ENCODE data around the gene ADAM30. TPM values are rescaled to one million over a fixed set of nuclear protein-coding genes. Genes with fewer than 3 reads are reported as not detected.

The ADAM30 gene
- total RNA-seq, 1 experiment from 2014 or later = not detected

- Histone ChIP-seq H3K36me3 (ENCODE audit: control insufficient read depth, insufficient read depth, low read length) (peaks cover 60% of the 10 kb centered on the region), H3K27ac (ENCODE audit: low read length) (no peak overlapping the region), H3K4me1 (ENCODE audit: control insufficient read depth, insufficient read depth, low read length) (no peaks in the 10 kb centered on the region), H3K27me3 (ENCODE audit: control insufficient read depth, insufficient read depth, low read length) (no peaks in the 10 kb centered on the region), H3K9me3 (ENCODE audit: control insufficient read depth, insufficient read depth, low read depth, low read length) (no peaks in the 10 kb centered on the region), H3K4me3 (ENCODE audit: low read depth in 2 of 2, low read length in 2 of 2) (no peak overlapping the region)
- CTCF ChIA-PET = no interaction called here
- BruUV-seq (replicated peaks) = no TSS peak
- POLR2A ChIA-PET = no interaction called here
- no peak for DNase-seq (ENCODE audit: low read depth, low spot score)
- in situ Hi-C loops (cut with HindIII; ENCODE audit: low pct_unique_long_range_greater_than_20kb, low sequenced_read_pairs) (no loop called here), intact Hi-C loops (cut with micrococcal nuclease; ENCODE audit: unreplicated experiment) (no loop called here)
- ATAC-seq = no peak
- TF ChIP-seq SIN3A (IDR thresholded peaks at IDR 0.05; ENCODE audit: borderline replicate concordance, insufficient read depth, low read depth, low read length) = no peak
- no peak for TF ChIP-seq CTCF (IDR thresholded peaks at IDR 0.05)
- no peak for TF ChIP-seq REST (IDR thresholded peaks at IDR 0.05; ENCODE audit: insufficient read depth in 1 of 2, low read depth in 2 of 2, low read length in 1 of 2)
- no peak for TF ChIP-seq TCF7L2 (IDR thresholded peaks at IDR 0.05; ENCODE audit: low read depth, low read length)
- no peak for TF ChIP-seq POLR2AphosphoS5 (IDR thresholded peaks at IDR 0.05; ENCODE audit: low read depth, low read length)
Observed at GRCh38 chr1:119918301-119918700, 22.0 kb upstream of the ADAM30 start.

- TF ChIP-seq TCF7L2 (IDR thresholded peaks at IDR 0.05; ENCODE audit: low read depth, low read length) (no peak), REST (IDR thresholded peaks at IDR 0.05; ENCODE audit: insufficient read depth in 1 of 2, low read depth in 2 of 2, low read length in 1 of 2) (no peak), CTCF (IDR thresholded peaks at IDR 0.05) (no peak), SIN3A (IDR thresholded peaks at IDR 0.05; ENCODE audit: borderline replicate concordance, insufficient read depth, low read depth, low read length) (no peak), POLR2AphosphoS5 (IDR thresholded peaks at IDR 0.05; ENCODE audit: low read depth, low read length) (no peak)
- CTCF ChIA-PET = no interaction called here
- Histone ChIP-seq H3K36me3 (ENCODE audit: control insufficient read depth, insufficient read depth, low read length) (peaks cover 54% of the 10 kb centered on the region), H3K4me1 (ENCODE audit: control insufficient read depth, insufficient read depth, low read length) (no peaks in the 10 kb centered on the region), H3K27ac (ENCODE audit: low read length) (no peak overlapping the region), H3K9me3 (ENCODE audit: control insufficient read depth, insufficient read depth, low read depth, low read length) (no peaks in the 10 kb centered on the region), H3K4me3 (ENCODE audit: low read depth in 2 of 2, low read length in 2 of 2) (no peak overlapping the region), H3K27me3 (ENCODE audit: control insufficient read depth, insufficient read depth, low read length) (no peaks in the 10 kb centered on the region)
- DNase-seq (ENCODE audit: low read depth, low spot score) (no peak), ATAC-seq (no peak)
- no TSS peak for BruUV-seq (replicated peaks)
- intact Hi-C loops (cut with micrococcal nuclease; ENCODE audit: unreplicated experiment) (no loop called here), in situ Hi-C loops (cut with HindIII; ENCODE audit: low pct_unique_long_range_greater_than_20kb, low sequenced_read_pairs) (no loop called here)
- POLR2A ChIA-PET = interaction anchor here (0.6 kb wide), 2 partner anchors 42 to 262 kb away, joined by 3 to 6 read pairs; no protein-coding TSS in a partner anchor
Observed at GRCh38 chr1:119917304-119918055, 21.2 kb upstream of the ADAM30 start.
